Stomach (tissue), 4 donors: ENCODE measurements around the gene VAMP5.
"Not testable (repeated sequence)": the region's sequence is repeated elsewhere in the genome, so short reads cannot be mapped to it uniquely, and the experiment has no call there.

ENCODE experiments used
- CTCF ChIP-seq, 7 experiments: fragments of 450-650 bp in 4 of 7; fragments of 200-600 bp in 3 of 7; sonication (generic) in 3 of 7; IDR thresholded peaks; one replicate each; pipeline ENCODE4 v1.5.1; 2016 to 2019; ENCODE audit warnings: antibody characterized with exemption in 7 of 7, control low read depth in 2 of 7, mild to moderate bottlenecking in 1 of 7
- EP300 ChIP-seq: sonication (generic); formaldehyde crosslinking; IDR thresholded peaks from one replicate; pipeline ENCODE4 v1.6.1; 2017; ENCODE audit warnings: antibody characterized with exemption
- POLR2AphosphoS5 ChIP-seq, 3 donors: sonication (generic); formaldehyde crosslinking; IDR thresholded peaks; one replicate each; pipeline ENCODE4 v1.6.1; 2016; ENCODE audit warnings: antibody characterized with exemption in 3 of 3

GRCh38 chr2:85604133-85604444 is 19.9 kb downstream of the VAMP5 start:
- not testable (repeated sequence) for TF ChIP-seq CTCF (IDR thresholded peaks at IDR 0.05); POLR2AphosphoS5 (IDR thresholded peaks at IDR 0.05); EP300
